Measurements from ENCODE around the gene PANX2. TPM values are rescaled to one million over a fixed set of nuclear protein-coding genes. Genes with fewer than 3 reads are reported as not detected.

The PANX2 gene
- total and polyA plus RNA-seq, 2 donors (not counting 1 experiment from before 2014, with no cell fraction given), result 0.04 to 0.59 TPM

DNA sequence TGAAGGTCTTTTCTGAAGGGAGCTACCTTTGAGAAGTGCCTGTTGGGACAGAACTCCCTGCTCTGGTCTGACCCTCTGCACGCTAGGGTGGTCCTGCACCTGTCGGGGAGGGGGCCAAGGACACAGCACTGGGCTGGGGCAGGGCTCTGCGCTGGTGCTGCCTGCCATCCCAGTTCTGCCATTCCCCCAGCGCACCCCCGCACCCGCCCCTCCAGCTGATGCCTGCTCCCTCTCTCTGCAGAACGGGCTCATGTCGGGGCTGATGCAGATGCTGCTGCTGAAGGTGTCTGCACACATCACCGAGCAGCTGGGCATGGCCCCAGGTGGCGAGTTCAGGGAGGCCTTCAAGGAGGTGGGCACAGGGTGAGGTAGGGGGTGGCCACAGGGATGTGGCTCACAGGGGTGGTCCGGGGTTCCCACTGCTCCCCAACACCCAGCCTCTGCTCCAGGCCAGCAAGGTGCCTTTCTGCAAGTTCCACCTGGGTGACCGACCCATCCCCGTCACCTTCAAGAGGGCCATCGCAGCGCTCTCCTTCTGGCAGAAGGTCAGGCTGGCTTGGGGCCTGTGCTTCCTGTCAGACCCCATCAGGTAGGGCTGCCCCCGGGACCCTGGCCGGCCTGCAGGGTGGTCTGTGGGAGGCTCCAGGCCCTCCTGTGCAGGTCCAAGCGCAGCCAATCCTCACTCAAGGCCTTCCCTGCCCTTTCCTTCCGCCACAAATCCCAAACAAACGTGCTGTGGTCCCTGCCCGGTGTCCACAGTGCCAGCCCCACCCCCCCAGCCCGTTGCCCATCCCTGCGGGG lies 26.7 kb downstream of the PANX2 start:
- Histone ChIP-seq H3K36me3 (replicated peaks in 1 of 2; ENCODE audit: control extremely low read depth in 1 of 2, control insufficient read depth in 1 of 2, extremely low read depth in 1 of 2, insufficient read depth in 2 of 2, low read length in 1 of 2) (peaks cover 0 to 27% of the 10 kb centered on the region in 2 experiments), H3K27ac (ENCODE audit: low read length in 2 of 2) (no peak overlapping the region), H3K79me2 (ENCODE audit: control insufficient read depth, insufficient read depth, low read length) (peaks cover 37% of the 10 kb centered on the region), H3K4me2 (replicated peaks; ENCODE audit: low read depth, low read length, poor library complexity, severe bottlenecking) (no peak overlapping the region), H4K20me1 (ENCODE audit: control insufficient read depth, insufficient read depth, low read length, poor library complexity, severe bottlenecking) (peaks cover 13% of the 10 kb centered on the region), H3K9me3 (ENCODE audit: control extremely low read depth in 1 of 3, control insufficient read depth in 2 of 3, insufficient read depth in 1 of 3, low read length in 2 of 3) (no peaks in the 10 kb centered on the region), H3K9ac (ENCODE audit: low read length) (no peak overlapping the region), H2AFZ (ENCODE audit: insufficient read depth, low read depth, low read length, poor library complexity, severe bottlenecking) (no peak overlapping the region), H3K4me1 (ENCODE audit: control insufficient read depth in 2 of 2, insufficient read depth in 2 of 2, low read length in 2 of 2) (peaks cover 49 to 57% of the 10 kb centered on the region in 2 donors), H3K4me3 (ENCODE audit: control extremely low read depth in 1 of 5, extremely low read depth in 1 of 5, insufficient read depth in 1 of 5, low read depth in 2 of 5, low read length in 4 of 5) (no peak overlapping the region), H3K27me3 (replicated peaks in 1 of 4; ENCODE audit: control extremely low read depth in 1 of 4, control insufficient read depth in 3 of 4, insufficient read depth in 4 of 4, low read length in 3 of 4) (no peaks in the 10 kb centered on the region)
- Mint-ChIP-seq H3K27me3 (no peaks in the 10 kb centered on the region), H3K4me3 (no peak overlapping the region), H3K9me3 (ENCODE audit: insufficient read depth) (no peaks in the 10 kb centered on the region), H3K4me1 (peaks cover 31% of the 10 kb centered on the region), H3K27ac (peak overlapping the region; percentile 15)
- DNase-seq (no peak), ATAC-seq (ENCODE audit: low read depth) (no peak)
- POLR2A ChIA-PET, result interaction anchor here (1.5 kb wide), 1 partner anchor 10 kb away, joined by 5 read pairs; no protein-coding TSS in a partner anchor
- TF ChIP-seq, protein P1, sequence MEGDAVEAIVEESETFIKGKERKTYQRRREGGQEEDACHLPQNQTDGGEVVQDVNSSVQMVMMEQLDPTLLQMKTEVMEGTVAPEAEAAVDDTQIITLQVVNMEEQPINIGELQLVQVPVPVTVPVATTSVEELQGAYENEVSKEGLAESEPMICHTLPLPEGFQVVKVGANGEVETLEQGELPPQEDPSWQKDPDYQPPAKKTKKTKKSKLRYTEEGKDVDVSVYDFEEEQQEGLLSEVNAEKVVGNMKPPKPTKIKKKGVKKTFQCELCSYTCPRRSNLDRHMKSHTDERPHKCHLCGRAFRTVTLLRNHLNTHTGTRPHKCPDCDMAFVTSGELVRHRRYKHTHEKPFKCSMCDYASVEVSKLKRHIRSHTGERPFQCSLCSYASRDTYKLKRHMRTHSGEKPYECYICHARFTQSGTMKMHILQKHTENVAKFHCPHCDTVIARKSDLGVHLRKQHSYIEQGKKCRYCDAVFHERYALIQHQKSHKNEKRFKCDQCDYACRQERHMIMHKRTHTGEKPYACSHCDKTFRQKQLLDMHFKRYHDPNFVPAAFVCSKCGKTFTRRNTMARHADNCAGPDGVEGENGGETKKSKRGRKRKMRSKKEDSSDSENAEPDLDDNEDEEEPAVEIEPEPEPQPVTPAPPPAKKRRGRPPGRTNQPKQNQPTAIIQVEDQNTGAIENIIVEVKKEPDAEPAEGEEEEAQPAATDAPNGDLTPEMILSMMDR (IDR thresholded peaks at IDR 0.05), result no peak
- TF ChIP-seq EZH2 (IDR thresholded peaks at IDR 0.05; ENCODE audit: borderline replicate concordance, insufficient read depth, low read depth, low read length, poor library complexity, severe bottlenecking), result no peak
- CTCF ChIA-PET, result no interaction called here
- intact Hi-C loops (cut with micrococcal nuclease), result no loop called here
- 93% methylated on average over 23 of the region's 23 CpGs for WGBS (ENCODE audit: insufficient coverage)
